Neuronal stem cell (in vitro differentiated cells): ENCODE measurements around the gene ZRANB1.

Experiments used
- DNase-seq: peaks from one replicate; pipeline ENCODE4 v3.0.0-alpha.2; 2013; ENCODE audit warnings: low spot score
- H2AFZ ChIP-seq: one replicate; pipeline ENCODE4 v1.6.1; 2013; ENCODE audit warnings: mild to moderate bottlenecking, low read length, inconsistent platforms
- H2AK5ac ChIP-seq: 2 replicates; pipeline ENCODE4 v1.6.1; 2013; ENCODE audit warnings: low read depth, mild to moderate bottlenecking, inconsistent platforms, low read length, moderate library complexity, mixed read lengths
- H2BK120ac ChIP-seq: 2 replicates; pipeline ENCODE4 v1.6.1; 2013; ENCODE audit warnings: low read depth, mild to moderate bottlenecking, inconsistent platforms, low read length, moderate library complexity, mixed read lengths
- H2BK12ac ChIP-seq: one replicate; pipeline ENCODE4 v1.6.1; 2013; ENCODE audit warnings: low read length, inconsistent platforms
- H2BK15ac ChIP-seq: 2 replicates; pipeline ENCODE4 v1.6.1; 2013; ENCODE audit warnings: mild to moderate bottlenecking, low read length, inconsistent platforms, mixed read lengths
- H2BK5ac ChIP-seq: one replicate; pipeline ENCODE4 v1.6.1; 2013; ENCODE audit warnings: inconsistent platforms, mild to moderate bottlenecking, low read length, moderate library complexity
- H3K14ac ChIP-seq: one replicate; pipeline ENCODE4 v1.6.1; 2013; ENCODE audit warnings: low read length, inconsistent platforms
- H3K18ac ChIP-seq: 2 replicates; pipeline ENCODE4 v1.6.1; 2013; ENCODE audit warnings: low read length, inconsistent platforms
- H3K23ac ChIP-seq: 2 replicates; pipeline ENCODE4 v1.6.1; 2013; ENCODE audit warnings: low read depth, mild to moderate bottlenecking, mixed read lengths, low read length, inconsistent platforms; ENCODE audit not compliant: poor library complexity
- H3K27ac ChIP-seq: replicated peaks from 3 replicates; pipeline ENCODE4 v1.5.1; 2013; ENCODE audit warnings: low read length, inconsistent platforms
- H3K27me3 ChIP-seq, 3 experiments: 2 replicates each; pipeline ENCODE4 v1.6.1; 2013; ENCODE audit warnings: low read length in 3 of 3, mild to moderate bottlenecking in 2 of 3, inconsistent platforms in 1 of 3, low read depth in 1 of 3, mixed read lengths in 1 of 3, moderate library complexity in 1 of 3; ENCODE audit not compliant: control insufficient read depth in 3 of 3, insufficient read depth in 3 of 3
- H3K36me3 ChIP-seq, 2 donors: replicated peaks in 1 of 2; 2 replicates each; pipeline ENCODE4 v1.6.1; 2013; ENCODE audit warnings: low read length in 2 of 2; ENCODE audit not compliant: control insufficient read depth in 2 of 2, insufficient read depth in 2 of 2
- H3K4ac ChIP-seq: 2 replicates; pipeline ENCODE4 v1.6.1; 2013; ENCODE audit warnings: inconsistent platforms, mild to moderate bottlenecking, low read length, moderate library complexity
- H3K4me1 ChIP-seq, 2 donors: 1 replicate in 1 of 2; 2 replicates in 1 of 2; pipeline ENCODE4 v1.6.1; 2013; ENCODE audit warnings: low read length in 2 of 2, low read depth in 1 of 2; ENCODE audit not compliant: control insufficient read depth in 2 of 2, insufficient read depth in 1 of 2
- H3K4me2 ChIP-seq: one replicate; pipeline ENCODE4 v1.6.1; 2013; ENCODE audit warnings: mild to moderate bottlenecking, low read length, inconsistent platforms; ENCODE audit not compliant: insufficient read depth, poor library complexity, severe bottlenecking
- H3K4me3 ChIP-seq, 2 donors: 2 replicates each; pipeline ENCODE4 v1.5.1; 2013; ENCODE audit warnings: low read length in 2 of 2, mild to moderate bottlenecking in 2 of 2, inconsistent platforms in 1 of 2, moderate library complexity in 1 of 2
- H3K79me1 ChIP-seq: one replicate; pipeline ENCODE4 v1.6.1; 2013; ENCODE audit warnings: low read depth, mild to moderate bottlenecking, inconsistent platforms, low read length, moderate library complexity
- H3K9ac ChIP-seq: one replicate; pipeline ENCODE4 v1.6.1; 2013; ENCODE audit warnings: mild to moderate bottlenecking, low read depth, low read length, inconsistent platforms; ENCODE audit not compliant: poor library complexity
- H3K9me3 ChIP-seq, 2 donors: replicated peaks in 1 of 2; 2 replicates each; pipeline versions ENCODE3 to v1.6.1; 2013; ENCODE audit warnings: low read length in 2 of 2, mild to moderate bottlenecking in 2 of 2, inconsistent platforms in 1 of 2, low read depth in 1 of 2, mixed read lengths in 1 of 2, moderate library complexity in 1 of 2; ENCODE audit not compliant: control insufficient read depth in 2 of 2, insufficient read depth in 1 of 2
- H4K8ac ChIP-seq: one replicate; pipeline ENCODE4 v1.6.1; 2013; ENCODE audit warnings: low read depth, mild to moderate bottlenecking, inconsistent platforms, low read length, moderate library complexity
- H4K91ac ChIP-seq: one replicate; pipeline ENCODE4 v1.6.1; 2013; ENCODE audit warnings: low read length, low read depth, mild to moderate bottlenecking, inconsistent platforms; ENCODE audit not compliant: poor library complexity
- WGBS, 2 donors: extraction: QIAGEN DNeasy Blood & Tissue Kit; methylation state at CpG; one replicate each; pipeline ENCODE4 v1.1.7; 2013; ENCODE audit warnings: missing lambda C conversion rate in 2 of 2, mixed read lengths in 1 of 2; ENCODE audit not compliant: insufficient read length in 2 of 2, insufficient replicate concordance in 1 of 2; ENCODE audit errors: extremely low coverage in 2 of 2; 5-methylcytosine and 5-hydroxymethylcytosine counted together

Gene ZRANB1

DNA sequence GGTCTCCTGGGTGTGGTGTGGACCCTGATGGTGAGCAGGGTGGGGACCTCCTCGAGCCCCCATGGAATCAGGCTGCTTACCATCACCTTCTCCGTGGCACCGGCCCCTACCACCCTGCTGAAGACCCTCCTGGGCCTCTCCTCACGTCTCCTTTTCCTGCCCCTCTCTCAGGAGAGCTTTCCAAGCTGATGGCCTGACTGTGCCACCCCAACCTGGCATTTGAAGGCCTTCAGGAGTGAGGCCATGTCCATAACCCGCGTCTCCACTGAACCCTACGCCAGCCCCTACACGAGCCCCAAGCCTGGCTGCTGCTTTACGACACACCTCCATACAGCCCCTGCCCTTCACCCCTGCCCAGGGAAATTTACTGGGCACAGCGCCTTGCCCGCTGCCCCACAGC, 55.4 kb downstream of the ZRANB1 start:
- WGBS, 2 donors: no CpG with 5 or more reads among the region's 11 CpGs
- Histone ChIP-seq H3K27ac (no peak overlapping the region), H4K8ac (no peak overlapping the region), H2BK12ac (no peak overlapping the region), H3K4me3 (no peak overlapping the region), H3K4me2 (no peak overlapping the region), H3K36me3 (peaks cover 69 to 99% of the 10 kb centered on the region in 2 donors), H3K4ac (no peak overlapping the region), H2AFZ (no peak overlapping the region), H3K18ac (no peak overlapping the region), H3K9me3 (peaks cover 0 to 1% of the 10 kb centered on the region in 2 donors), H2BK15ac (no peak overlapping the region), H3K23ac (no peak overlapping the region), H3K4me1 (peaks cover 11 to 15% of the 10 kb centered on the region in 2 donors), H3K79me1 (peaks cover 10% of the 10 kb centered on the region), H2BK120ac (no peak overlapping the region), H2AK5ac (no peak overlapping the region), H3K27me3 (no peaks in the 10 kb centered on the region), H3K14ac (no peak overlapping the region), H3K9ac (no peak overlapping the region), H4K91ac (no peak overlapping the region), H2BK5ac (no peak overlapping the region)
- DNase-seq: no peak

DNA sequence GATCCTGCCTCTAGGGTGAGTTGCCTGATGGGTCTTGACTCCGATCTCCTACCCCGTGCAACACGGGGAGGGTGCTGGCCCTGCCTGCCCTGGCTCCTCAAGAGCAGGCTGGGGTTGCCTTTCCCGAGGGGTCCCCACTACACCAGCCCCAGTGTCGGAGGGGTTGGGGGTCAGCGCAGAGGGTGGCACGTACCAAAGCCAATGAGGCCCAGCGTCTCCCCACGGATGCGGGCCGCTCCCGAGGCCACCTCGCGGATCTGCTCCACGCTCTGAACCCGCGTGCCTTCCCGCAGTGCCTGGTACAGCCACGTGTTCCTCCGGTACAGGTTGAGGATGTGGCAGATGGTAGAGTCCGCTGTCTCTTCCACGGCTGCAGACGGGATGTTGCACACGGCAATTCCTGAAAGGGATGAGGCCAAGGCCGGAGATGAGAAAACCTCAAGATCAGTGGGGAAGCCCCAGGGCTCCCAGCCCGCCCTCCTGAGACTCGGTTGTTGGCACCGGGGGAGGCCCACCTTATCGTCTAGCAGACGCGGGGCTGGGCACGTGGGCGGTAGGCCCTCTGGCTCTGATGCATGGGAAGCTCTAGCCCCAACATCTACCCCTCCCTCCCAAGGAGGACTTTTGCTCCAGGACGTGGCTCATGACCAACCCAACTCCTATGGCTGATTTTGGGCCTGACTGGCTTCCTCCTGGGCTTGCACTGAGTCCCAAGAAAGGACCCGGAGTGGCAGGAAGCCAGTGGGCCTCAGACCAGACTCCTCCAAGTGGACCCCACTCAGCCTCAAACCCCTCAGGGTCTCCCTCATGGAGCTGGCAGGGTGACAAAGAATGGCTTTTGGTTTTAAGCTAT, 56.1 kb downstream of the ZRANB1 start:
- Histone ChIP-seq H3K9ac (no peak overlapping the region), H3K36me3 (peaks cover 68 to 99% of the 10 kb centered on the region in 2 donors), H4K91ac (no peak overlapping the region), H2BK15ac (no peak overlapping the region), H2AK5ac (peak overlapping the region; percentile 28), H3K14ac (no peak overlapping the region), H3K4me1 (peaks cover 11 to 15% of the 10 kb centered on the region in 2 donors), H3K23ac (peak overlapping the region; percentile 68), H3K4me2 (no peak overlapping the region), H3K9me3 (peaks cover 0 to 1% of the 10 kb centered on the region in 2 donors), H2BK12ac (no peak overlapping the region), H2BK120ac (no peak overlapping the region), H3K4ac (no peak overlapping the region), H4K8ac (no peak overlapping the region), H3K27me3 (no peaks in the 10 kb centered on the region), H3K79me1 (peaks cover 14% of the 10 kb centered on the region), H2AFZ (no peak overlapping the region), H3K18ac (peak overlapping the region; percentile 44), H3K4me3 (no peak overlapping the region), H2BK5ac (peak overlapping the region; percentile 0), H3K27ac (no peak overlapping the region)
- no peak for DNase-seq
- no CpG with 5 or more reads among the region's 35 CpGs for WGBS, 2 donors

GRCh38 chr10:124998624-124999291, 56.8 kb downstream of the ZRANB1 start:
- no peak overlapping the region for H3K14ac ChIP-seq
- H2AK5ac ChIP-seq: no peak overlapping the region
- H3K36me3 ChIP-seq: peaks cover 62 to 93% of the 10 kb centered on the region in 2 donors
- no peak overlapping the region for H2BK120ac ChIP-seq
- no peak overlapping the region for H2AFZ ChIP-seq
- H3K18ac ChIP-seq: no peak overlapping the region
- no peak overlapping the region for H3K9ac ChIP-seq
- no CpG with 5 or more reads among the region's 16 CpGs for WGBS, 2 donors
- peak overlapping the region; percentile 17 for H3K23ac ChIP-seq
- no peak overlapping the region for H2BK12ac ChIP-seq
- H3K79me1 ChIP-seq: peaks cover 21% of the 10 kb centered on the region
- no peak overlapping the region for H2BK15ac ChIP-seq
- no peaks in the 10 kb centered on the region for H3K27me3 ChIP-seq
- H3K4me3 ChIP-seq: no peak overlapping the region
- H3K27ac ChIP-seq: no peak overlapping the region
- H4K91ac ChIP-seq: no peak overlapping the region
- peaks cover 0 to 1% of the 10 kb centered on the region in 2 donors for H3K9me3 ChIP-seq
- DNase-seq: no peak
- H2BK5ac ChIP-seq: no peak overlapping the region
- H4K8ac ChIP-seq: no peak overlapping the region
- H3K4me2 ChIP-seq: no peak overlapping the region
- no peak overlapping the region for H3K4ac ChIP-seq
- H3K4me1 ChIP-seq: peaks cover 11 to 15% of the 10 kb centered on the region in 2 donors
